H9 (cell line): ENCODE data around the gene MVP. TPM values are rescaled to one million over a fixed set of nuclear protein-coding genes. Genes with fewer than 3 reads are reported as not detected.

ENCODE experiments used
- DNase-seq: peaks from one replicate; pipeline ENCODE4 v3.0.0-alpha.2; 2017
- H2AFZ ChIP-seq: one replicate; pipeline ENCODE4 v1.6.1; 2013; ENCODE audit warnings: mild to moderate bottlenecking, low read length, control low read depth, moderate library complexity
- H2AK5ac ChIP-seq: 2 replicates; pipeline ENCODE4 v1.6.1; 2013; ENCODE audit warnings: low read length, control low read depth, mixed read lengths; ENCODE audit not compliant: insufficient read length
- H2BK120ac ChIP-seq: one replicate; pipeline ENCODE4 v1.6.1; 2013; ENCODE audit warnings: low read depth, mild to moderate bottlenecking, low read length, control low read depth, inconsistent platforms; ENCODE audit not compliant: poor library complexity, severe bottlenecking
- H2BK12ac ChIP-seq: 2 replicates; pipeline ENCODE4 v1.6.1; 2013; ENCODE audit warnings: low read length, control low read depth, mixed read lengths, low read depth; ENCODE audit not compliant: insufficient read length
- H2BK15ac ChIP-seq: 2 replicates; pipeline ENCODE4 v1.6.1; 2013; ENCODE audit warnings: low read depth, low read length, control low read depth
- H2BK20ac ChIP-seq: one replicate; pipeline ENCODE4 v1.6.1; 2013; ENCODE audit warnings: low read depth, mild to moderate bottlenecking, low read length, control low read depth, inconsistent platforms; ENCODE audit not compliant: poor library complexity, severe bottlenecking
- H2BK5ac ChIP-seq: 2 replicates; pipeline ENCODE4 v1.6.1; 2013; ENCODE audit warnings: low read length, control low read depth, mixed read lengths; ENCODE audit not compliant: insufficient read length
- H3K14ac ChIP-seq: 2 replicates; pipeline ENCODE4 v1.6.1; 2013; ENCODE audit warnings: low read length, control low read depth; ENCODE audit not compliant: insufficient read depth
- H3K18ac ChIP-seq: 2 replicates; pipeline ENCODE4 v1.6.1; 2013; ENCODE audit warnings: low read depth, mild to moderate bottlenecking, mixed read lengths, low read length, control low read depth; ENCODE audit not compliant: insufficient read length
- H3K23ac ChIP-seq: 2 replicates; pipeline ENCODE4 v1.6.1; 2013; ENCODE audit warnings: low read length, control low read depth, mixed read lengths, low read depth; ENCODE audit not compliant: insufficient read length
- H3K23me2 ChIP-seq: 2 replicates; pipeline ENCODE4 v1.6.1; 2013; ENCODE audit warnings: low read depth, mild to moderate bottlenecking, mixed read lengths, low read length, control low read depth; ENCODE audit not compliant: insufficient read length, poor library complexity, severe bottlenecking
- H3K27ac ChIP-seq: 2 replicates; pipeline ENCODE4 v1.5.1; 2013; ENCODE audit warnings: low read length, control low read depth, mixed read lengths, low read depth; ENCODE audit not compliant: insufficient read length
- H3K27me3 ChIP-seq: 2 replicates; pipeline ENCODE4 v1.6.1; 2013; ENCODE audit warnings: low read length, control low read depth, inconsistent platforms; ENCODE audit not compliant: insufficient read depth
- H3K4ac ChIP-seq: 2 replicates; pipeline ENCODE4 v1.6.1; 2013; ENCODE audit warnings: low read depth, mild to moderate bottlenecking, control low read depth, inconsistent platforms, low read length, moderate library complexity
- H3K4me1 ChIP-seq: 2 replicates; pipeline ENCODE4 v1.6.1; 2013; ENCODE audit warnings: low read length, control low read depth, inconsistent platforms; ENCODE audit not compliant: insufficient read depth
- H3K4me2 ChIP-seq: 2 replicates; pipeline ENCODE4 v1.6.1; 2013; ENCODE audit warnings: low read length, control low read depth, mixed read lengths; ENCODE audit not compliant: insufficient read length, insufficient read depth
- H3K56ac ChIP-seq: 2 replicates; pipeline ENCODE4 v1.6.1; 2013; ENCODE audit warnings: low read depth, mild to moderate bottlenecking, mixed read lengths, low read length, control low read depth; ENCODE audit not compliant: insufficient read length
- H3K79me1 ChIP-seq: 2 replicates; pipeline ENCODE4 v1.6.1; 2013; ENCODE audit warnings: low read depth, mild to moderate bottlenecking, moderate library complexity, low read length, control low read depth, inconsistent platforms; ENCODE audit not compliant: insufficient read depth, poor library complexity, severe bottlenecking
- H3K79me2 ChIP-seq: 2 replicates; pipeline ENCODE4 v1.6.1; 2013; ENCODE audit warnings: low read length, control low read depth, inconsistent platforms; ENCODE audit not compliant: insufficient read depth
- H3K9ac ChIP-seq: 2 replicates; pipeline ENCODE4 v1.6.1; 2013; ENCODE audit warnings: low read length, control low read depth, mixed read lengths; ENCODE audit not compliant: insufficient read length; ENCODE audit errors: extremely low read depth
- H3K9me3 ChIP-seq: one replicate; pipeline ENCODE4 v1.6.1; 2013; ENCODE audit warnings: low read depth, low read length, inconsistent platforms; ENCODE audit not compliant: control insufficient read depth
- H3T11ph ChIP-seq: one replicate; pipeline ENCODE4 v1.6.1; 2013; ENCODE audit warnings: mild to moderate bottlenecking, low read length, control low read depth, inconsistent platforms
- H4K20me1 ChIP-seq: one replicate; pipeline ENCODE4 v1.6.1; 2013; ENCODE audit not compliant: control insufficient read depth, insufficient read length, insufficient read depth
- H4K5ac ChIP-seq: 2 replicates; pipeline ENCODE4 v1.6.1; 2013; ENCODE audit warnings: low read depth, mild to moderate bottlenecking, mixed read lengths, low read length, control low read depth; ENCODE audit not compliant: insufficient read length
- H4K8ac ChIP-seq: replicated peaks from 2 replicates; pipeline ENCODE4 v1.6.1; 2013; ENCODE audit warnings: low read length, control low read depth, mixed read lengths, low read depth; ENCODE audit not compliant: insufficient read length
- H4K91ac ChIP-seq: 2 replicates; pipeline ENCODE4 v1.6.1; 2013; ENCODE audit warnings: low read depth, mild to moderate bottlenecking, moderate library complexity, mixed read lengths, low read length, control low read depth; ENCODE audit not compliant: insufficient read length
- H3K27ac Mint-ChIP-seq, 3 experiments: 2 replicates in 2 of 3; 3 replicates in 1 of 3; pipeline ENCODE4 v1.8.0; 2020 to 2021; ENCODE audit warnings: mixed read lengths in 3 of 3, mild to moderate bottlenecking in 1 of 3, moderate library complexity in 1 of 3
- H3K27me3 Mint-ChIP-seq: 2 replicates; pipeline ENCODE4 v1.8.0; 2021; ENCODE audit warnings: low read depth, mild to moderate bottlenecking, moderate library complexity, mixed read lengths
- H3K36me3 Mint-ChIP-seq, 3 experiments: 2 replicates in 2 of 3; 3 replicates in 1 of 3; pipeline ENCODE4 v1.8.0; 2020 to 2021; ENCODE audit warnings: low read depth in 3 of 3, mixed read lengths in 3 of 3; ENCODE audit not compliant: insufficient read depth in 1 of 3
- H3K4me1 Mint-ChIP-seq, 2 experiments: 2 replicates each; pipeline ENCODE4 v1.8.0; 2020; ENCODE audit warnings: mixed read lengths in 2 of 2
- H3K4me3 Mint-ChIP-seq, 2 experiments: 2 replicates in 1 of 2; 3 replicates in 1 of 2; pipeline ENCODE4 v1.8.0; 2020 to 2021; ENCODE audit warnings: mild to moderate bottlenecking in 2 of 2, mixed read lengths in 2 of 2, moderate library complexity in 1 of 2
- H3K9me3 Mint-ChIP-seq, 2 experiments: 2 replicates in 1 of 2; 3 replicates in 1 of 2; pipeline ENCODE4 v1.8.0; 2020; ENCODE audit warnings: mild to moderate bottlenecking in 2 of 2, mixed read lengths in 2 of 2, moderate library complexity in 1 of 2
- WGBS: extraction: QIAGEN DNeasy Blood & Tissue Kit; methylation state at CpG from one replicate; pipeline ENCODE4 v1.1.7; 2013; ENCODE audit warnings: missing lambda C conversion rate, low lambda C conversion rate, mixed read lengths; ENCODE audit not compliant: insufficient read length; ENCODE audit errors: extremely low coverage; 5-methylcytosine and 5-hydroxymethylcytosine counted together
- total RNA-seq: library from RNA; stranded (reverse); gene quantifications from 2 replicates; pipeline ENCODE4 v1.2.1, GENCODE V29; 2021
- TF ChIP-seq, protein P1 (sequence below): fragments of 200-600 bp; sonication (generic); conservative IDR thresholded peaks from 3 replicates; pipeline ENCODE4 v1.8.0; 2021; ENCODE audit warnings: antibody characterized with exemption, mild to moderate bottlenecking

Gene MVP
- total RNA-seq, 1 experiment from 2014 or later = 3.1 TPM

DNA sequence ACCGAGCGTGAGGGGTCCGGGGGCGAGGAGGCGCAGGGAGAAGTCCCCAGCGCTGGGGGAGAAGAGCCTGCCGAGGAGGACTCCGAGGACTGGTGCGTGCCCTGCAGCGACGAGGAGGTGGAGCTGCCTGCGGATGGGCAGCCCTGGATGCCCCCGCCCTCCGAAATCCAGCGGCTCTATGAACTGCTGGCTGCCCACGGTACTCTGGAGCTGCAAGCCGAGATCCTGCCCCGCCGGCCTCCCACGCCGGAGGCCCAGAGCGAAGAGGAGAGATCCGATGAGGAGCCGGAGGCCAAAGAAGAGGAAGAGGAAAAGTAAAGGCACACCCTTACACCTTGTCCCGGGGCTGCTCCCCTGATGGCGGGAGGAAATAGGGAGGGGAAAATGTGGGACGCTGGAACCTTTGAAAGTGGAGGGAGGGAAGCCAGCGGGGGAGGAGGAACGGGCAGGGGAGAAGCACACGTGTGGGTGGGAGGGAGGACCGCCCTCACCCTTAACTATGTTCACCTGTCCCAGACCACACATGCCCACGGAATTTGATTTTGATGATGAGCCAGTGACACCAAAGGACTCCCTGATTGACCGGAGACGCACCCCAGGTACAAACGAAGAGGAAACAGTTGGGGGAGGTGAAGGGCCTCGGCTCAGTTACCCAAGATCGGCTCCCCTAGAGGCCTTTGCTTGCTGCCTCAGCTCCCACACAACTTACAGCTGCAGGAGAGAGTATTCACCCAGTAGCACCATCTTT lies 3.4 kb upstream of the MVP start:
- peaks cover 6% of the 10 kb centered on the region; the same call in 1 of the 2 replicates for H3K4me1 ChIP-seq
- no peak overlapping the region for H2AFZ ChIP-seq
- H3K9me3 Mint-ChIP-seq = no peaks in the 10 kb centered on the region; a peak in 1 of 5 replicates
- peak; percentile 67 for DNase-seq
- no peak overlapping the region for H2BK120ac ChIP-seq
- no peak overlapping the region for H2BK12ac ChIP-seq
- TF ChIP-seq, protein P1, sequence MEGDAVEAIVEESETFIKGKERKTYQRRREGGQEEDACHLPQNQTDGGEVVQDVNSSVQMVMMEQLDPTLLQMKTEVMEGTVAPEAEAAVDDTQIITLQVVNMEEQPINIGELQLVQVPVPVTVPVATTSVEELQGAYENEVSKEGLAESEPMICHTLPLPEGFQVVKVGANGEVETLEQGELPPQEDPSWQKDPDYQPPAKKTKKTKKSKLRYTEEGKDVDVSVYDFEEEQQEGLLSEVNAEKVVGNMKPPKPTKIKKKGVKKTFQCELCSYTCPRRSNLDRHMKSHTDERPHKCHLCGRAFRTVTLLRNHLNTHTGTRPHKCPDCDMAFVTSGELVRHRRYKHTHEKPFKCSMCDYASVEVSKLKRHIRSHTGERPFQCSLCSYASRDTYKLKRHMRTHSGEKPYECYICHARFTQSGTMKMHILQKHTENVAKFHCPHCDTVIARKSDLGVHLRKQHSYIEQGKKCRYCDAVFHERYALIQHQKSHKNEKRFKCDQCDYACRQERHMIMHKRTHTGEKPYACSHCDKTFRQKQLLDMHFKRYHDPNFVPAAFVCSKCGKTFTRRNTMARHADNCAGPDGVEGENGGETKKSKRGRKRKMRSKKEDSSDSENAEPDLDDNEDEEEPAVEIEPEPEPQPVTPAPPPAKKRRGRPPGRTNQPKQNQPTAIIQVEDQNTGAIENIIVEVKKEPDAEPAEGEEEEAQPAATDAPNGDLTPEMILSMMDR = peak; percentile 42; the same call in 2 of the 3 replicates
- peak overlapping the region; percentile 59 for H3K4me2 ChIP-seq
- peak overlapping the region; percentile 93 to 96 for H3K4me3 Mint-ChIP-seq
- H3K36me3 Mint-ChIP-seq = peaks cover 24 to 38% (median 35%) of the 10 kb centered on the region in 3 experiments
- H2BK20ac ChIP-seq = no peak overlapping the region
- peak overlapping the region; percentile 58 for H3K9ac ChIP-seq
- no peak overlapping the region for H2BK15ac ChIP-seq
- H3K79me1 ChIP-seq = no peaks in the 10 kb centered on the region
- H3K4ac ChIP-seq = no peak overlapping the region
- no peaks in the 10 kb centered on the region; the same call in 1 of the 2 replicates for H3K79me2 ChIP-seq
- no peaks in the 10 kb centered on the region for H4K20me1 ChIP-seq
- H4K91ac ChIP-seq = no peak overlapping the region
- peaks cover 29% of the 10 kb centered on the region for H3K23me2 ChIP-seq
- H3K18ac ChIP-seq = peak overlapping the region; percentile 19
- H3K27ac ChIP-seq = no peak overlapping the region
- H2BK5ac ChIP-seq = no peak overlapping the region
- no peaks in the 10 kb centered on the region for H3K9me3 ChIP-seq
- no peak overlapping the region for H3K56ac ChIP-seq
- no CpG with 5 or more reads among the region's 37 CpGs for WGBS
- peak overlapping the region; percentile 22; the same call in 1 of the 2 replicates for H3K14ac ChIP-seq
- H4K5ac ChIP-seq = no peak overlapping the region
- H3K27ac Mint-ChIP-seq = peak overlapping the region; percentile 85 to 95 (median 89)
- no peak overlapping the region for H3K23ac ChIP-seq
- H3K4me1 Mint-ChIP-seq = peaks cover 52 to 58% of the 10 kb centered on the region in 2 experiments
- H3K27me3 ChIP-seq = no peaks in the 10 kb centered on the region
- no peak overlapping the region for H4K8ac ChIP-seq
- no peaks in the 10 kb centered on the region; the same call in none of the 2 replicates for H3K27me3 Mint-ChIP-seq
- H3T11ph ChIP-seq = no peak overlapping the region
- H2AK5ac ChIP-seq = no peak overlapping the region
